ENCODE measurements around the gene CACNA1G. TPM values are rescaled to one million over a fixed set of nuclear protein-coding genes. Genes with fewer than 3 reads are reported as not detected.

CACNA1G gene
- total RNA-seq, 1 donor, result under 0.01 TPM

GRCh38 chr17:50662632-50663225 is 102.2 kb downstream of the CACNA1G start:
- Histone ChIP-seq H3K4me3 (ENCODE audit: insufficient read depth, low read length) (no peak overlapping the region), H4K20me1 (ENCODE audit: insufficient read depth, low read length) (no peaks in the 10 kb centered on the region), H3K4me1 (ENCODE audit: insufficient read depth, low read length) (peaks cover 28% of the 10 kb centered on the region), H3K4me2 (ENCODE audit: insufficient read depth, low read length) (no peak overlapping the region), H3K27me3 (ENCODE audit: insufficient read depth, low read length) (no peaks in the 10 kb centered on the region), H3K79me2 (ENCODE audit: insufficient read depth, low read length) (no peaks in the 10 kb centered on the region), H3K27ac (ENCODE audit: low read depth, low read length) (no peak overlapping the region), H3K9me3 (ENCODE audit: low read depth, low read length) (no peaks in the 10 kb centered on the region), H3K36me3 (ENCODE audit: insufficient read depth, low read length) (peaks cover 1% of the 10 kb centered on the region), H2AFZ (ENCODE audit: low read length) (no peak overlapping the region)
- no peak for DNase-seq (ENCODE audit: insufficient read length, low spot score, missing footprints)
- no peak for TF ChIP-seq CTCF (IDR thresholded peaks at IDR 0.05; ENCODE audit: extremely low read depth, low read depth, low read length)

GRCh38 chr17:50663812-50664374 is 103.4 kb downstream of the CACNA1G start:
- no peak for TF ChIP-seq CTCF (IDR thresholded peaks at IDR 0.05; ENCODE audit: extremely low read depth, low read depth, low read length)

GRCh38 chr17:50664788-50665458 is 104.4 kb downstream of the CACNA1G start:
- Histone ChIP-seq H3K4me2 (ENCODE audit: insufficient read depth, low read length) (no peak overlapping the region), H3K4me1 (ENCODE audit: insufficient read depth, low read length) (peaks cover 36% of the 10 kb centered on the region), H2AFZ (ENCODE audit: low read length) (no peak overlapping the region), H3K79me2 (ENCODE audit: insufficient read depth, low read length) (no peaks in the 10 kb centered on the region), H4K20me1 (ENCODE audit: insufficient read depth, low read length) (no peaks in the 10 kb centered on the region), H3K9me3 (ENCODE audit: low read depth, low read length) (no peaks in the 10 kb centered on the region), H3K36me3 (ENCODE audit: insufficient read depth, low read length) (no peaks in the 10 kb centered on the region), H3K27ac (ENCODE audit: low read depth, low read length) (no peak overlapping the region), H3K4me3 (ENCODE audit: insufficient read depth, low read length) (no peak overlapping the region), H3K27me3 (ENCODE audit: insufficient read depth, low read length) (no peaks in the 10 kb centered on the region)
- TF ChIP-seq CTCF (IDR thresholded peaks at IDR 0.05; ENCODE audit: extremely low read depth, low read depth, low read length), result no peak
- no peak for DNase-seq (ENCODE audit: insufficient read length, low spot score, missing footprints)

More at GRCh38 chr17:50663812-50664374, 103.4 kb downstream of the CACNA1G start:
- Histone ChIP-seq H3K9me3 (ENCODE audit: low read depth, low read length) (no peaks in the 10 kb centered on the region), H4K20me1 (ENCODE audit: insufficient read depth, low read length) (no peaks in the 10 kb centered on the region), H2AFZ (ENCODE audit: low read length) (no peak overlapping the region), H3K4me3 (ENCODE audit: insufficient read depth, low read length) (no peak overlapping the region), H3K79me2 (ENCODE audit: insufficient read depth, low read length) (no peaks in the 10 kb centered on the region), H3K27me3 (ENCODE audit: insufficient read depth, low read length) (no peaks in the 10 kb centered on the region), H3K4me1 (ENCODE audit: insufficient read depth, low read length) (peaks cover 37% of the 10 kb centered on the region), H3K27ac (ENCODE audit: low read depth, low read length) (no peak overlapping the region), H3K36me3 (ENCODE audit: insufficient read depth, low read length) (no peaks in the 10 kb centered on the region), H3K4me2 (ENCODE audit: insufficient read depth, low read length) (no peak overlapping the region)
- DNase-seq (ENCODE audit: insufficient read length, low spot score, missing footprints), result no peak

- no peaks in the 10 kb centered on the region for H4K20me1 ChIP-seq (ENCODE audit: insufficient read depth, low read length)
- H3K36me3 ChIP-seq (ENCODE audit: insufficient read depth, low read length), result no peaks in the 10 kb centered on the region
- H3K27me3 ChIP-seq (ENCODE audit: insufficient read depth, low read length), result no peaks in the 10 kb centered on the region
- peaks cover 31% of the 10 kb centered on the region for H3K4me1 ChIP-seq (ENCODE audit: insufficient read depth, low read length)
- H3K4me2 ChIP-seq (ENCODE audit: insufficient read depth, low read length), result no peak overlapping the region
- no peak overlapping the region for H3K27ac ChIP-seq (ENCODE audit: low read depth, low read length)
- no peaks in the 10 kb centered on the region for H3K79me2 ChIP-seq (ENCODE audit: insufficient read depth, low read length)
- no peak for TF ChIP-seq CTCF (IDR thresholded peaks at IDR 0.05; ENCODE audit: extremely low read depth, low read depth, low read length)
- no peak overlapping the region for H3K4me3 ChIP-seq (ENCODE audit: insufficient read depth, low read length)
- no peak overlapping the region for H2AFZ ChIP-seq (ENCODE audit: low read length)
- no peaks in the 10 kb centered on the region for H3K9me3 ChIP-seq (ENCODE audit: low read depth, low read length)
- no peak for DNase-seq (ENCODE audit: insufficient read length, low spot score, missing footprints)
These were observed 105.3 kb downstream of the CACNA1G start for GRCh38 chr17:50665838-50666237.
